Omental fat pad (tissue), 4 donors: Measurements from ENCODE around the gene SLC45A2. TPM values are rescaled to one million over a fixed set of nuclear protein-coding genes. Genes with fewer than 3 reads are reported as not detected.

Experiments
- ATAC-seq: fragments of 150-250 bp; one replicate; pipeline ENCODE4 v1.9.1; 2016; ENCODE audit warnings: mild to moderate bottlenecking, moderate library complexity; ENCODE audit not compliant: low FRiP score
- DNase-seq: peaks from one replicate; pipeline ENCODE4 v3.0.0-alpha.2; 2019; ENCODE audit warnings: low spot score
- CTCF ChIP-seq, 3 donors: fragments of 450-650 bp; IDR thresholded peaks; one replicate each; pipeline ENCODE4 v1.5.1; 2016 to 2017; ENCODE audit warnings: antibody characterized with exemption in 3 of 3, mild to moderate bottlenecking in 3 of 3, moderate library complexity in 2 of 3
- total RNA-seq, 4 donors: library from RNA; depleted of rRNA; stranded (reverse); fragments of >200 nt; gene quantifications; one replicate each; pipeline ENCODE4 v1.1.0, GENCODE V29; 2016

The SLC45A2 gene
- total RNA-seq, 4 donors from 2014 or later: 0.19 TPM; not detected in 3

DNA sequence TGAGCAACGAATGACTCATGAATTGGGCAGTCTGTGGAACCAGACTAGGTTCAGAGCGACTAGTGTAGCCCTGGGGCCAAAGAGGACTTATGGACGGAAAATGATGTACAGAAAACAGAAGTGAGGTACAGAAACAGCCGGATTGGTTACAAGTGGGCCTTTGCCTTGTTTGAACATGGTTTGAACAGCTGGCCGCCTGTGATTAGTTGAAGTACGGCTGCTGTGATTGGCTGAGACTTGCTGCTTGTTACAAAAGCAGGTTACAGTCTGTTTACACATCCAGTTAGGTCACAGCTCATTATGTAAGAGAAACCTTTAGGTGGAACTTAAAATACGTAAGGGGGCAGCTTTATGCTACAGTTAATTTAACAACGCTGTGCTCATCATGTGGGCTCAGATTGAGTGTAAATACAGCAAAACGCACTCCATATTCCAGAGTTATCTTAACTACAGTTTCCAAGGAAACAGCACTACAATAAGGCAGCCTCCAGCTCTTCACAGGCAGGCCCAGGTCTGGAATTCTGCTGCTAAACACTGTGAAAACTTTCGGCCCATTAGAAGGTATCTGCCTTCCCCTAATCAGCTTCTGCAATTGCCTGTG is 16.8 kb upstream of the SLC45A2 start:
- no peak for DNase-seq
- ATAC-seq: no peak
- TF ChIP-seq CTCF (IDR thresholded peaks at IDR 0.05): no peak

- ATAC-seq (no peak), DNase-seq (no peak)
- TF ChIP-seq CTCF (IDR thresholded peaks at IDR 0.05): no peak
Observed at GRCh38 chr5:33999978-34000377, 15.5 kb upstream of the SLC45A2 start.

DNA sequence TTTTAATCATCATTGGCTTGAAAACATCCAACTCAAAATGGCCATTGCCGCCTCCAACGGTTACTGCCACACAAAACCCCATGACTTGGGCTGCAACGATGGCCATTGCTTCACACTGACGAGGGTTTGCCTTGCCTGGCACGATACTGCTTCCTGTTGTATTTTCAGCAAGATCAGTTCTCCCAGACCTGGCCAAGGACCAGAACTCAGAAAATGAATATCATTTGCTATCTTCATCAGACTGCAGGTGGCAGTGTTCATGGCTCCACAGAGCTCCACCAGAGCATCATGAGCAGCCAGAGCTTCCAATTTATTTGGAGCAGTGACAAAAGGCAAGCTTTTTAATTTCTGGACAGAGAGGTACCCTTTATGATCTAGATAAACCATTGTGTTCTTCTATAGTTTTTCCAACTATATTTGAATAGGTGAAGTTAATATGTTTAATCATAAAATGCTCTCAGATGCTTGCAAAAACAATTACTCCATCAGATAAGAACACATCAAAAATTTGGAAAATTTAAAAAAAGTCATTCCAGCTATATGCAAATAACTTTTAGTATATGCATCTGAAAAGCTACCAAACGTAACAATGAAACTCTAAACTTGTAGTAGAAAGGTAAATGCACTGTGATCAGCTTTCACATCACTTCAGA is 13.0 kb upstream of the SLC45A2 start:
- no peak for DNase-seq
- ATAC-seq: peak; percentile 86
- no peak for TF ChIP-seq CTCF (IDR thresholded peaks at IDR 0.05)

DNA sequence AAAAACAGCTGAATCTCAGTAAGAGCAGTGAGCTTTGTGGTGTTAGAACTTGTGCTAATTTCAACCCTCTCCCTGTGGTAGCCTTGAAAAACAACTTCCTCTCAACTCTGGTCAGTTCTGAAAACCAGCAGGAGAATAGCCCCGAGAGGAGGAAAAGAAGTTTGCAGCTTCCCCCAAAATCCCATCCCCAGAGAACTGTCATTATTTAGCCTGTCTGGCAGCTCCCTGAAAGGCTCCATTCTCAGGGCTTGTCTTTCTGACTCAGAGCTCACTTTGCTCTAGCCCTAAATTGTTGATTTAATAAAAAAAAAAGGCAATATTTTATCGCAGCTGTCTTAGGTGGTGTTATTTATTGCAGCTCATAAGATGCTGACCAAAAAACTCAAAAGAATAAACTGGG is 11.4 kb upstream of the SLC45A2 start:
- TF ChIP-seq CTCF (IDR thresholded peaks at IDR 0.05): no peak
- ATAC-seq (no peak), DNase-seq (no peak)

- ATAC-seq (no peak), DNase-seq (no peak)
- no peak for TF ChIP-seq CTCF (IDR thresholded peaks at IDR 0.05)
Observed at GRCh38 chr5:33994845-33995244, 10.4 kb upstream of the SLC45A2 start.

DNA sequence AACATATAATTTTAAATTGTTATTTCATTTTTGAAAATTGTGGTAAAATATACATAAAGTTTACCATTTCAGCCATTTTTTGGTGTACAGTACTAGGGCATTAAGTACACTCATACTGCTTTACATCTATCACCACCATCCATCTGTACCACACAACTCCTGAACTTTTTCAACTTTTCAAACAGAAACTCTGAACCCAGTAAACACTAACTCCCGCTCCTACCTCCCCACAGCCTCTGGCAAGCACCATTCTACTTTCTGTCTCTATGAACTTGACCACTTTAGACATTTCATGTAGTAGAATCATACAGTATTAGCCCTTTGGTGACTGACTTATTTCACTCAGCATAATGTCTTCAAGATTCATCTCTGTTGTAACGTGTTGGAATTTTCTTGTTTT is 8.4 kb upstream of the SLC45A2 start:
- no peak for TF ChIP-seq CTCF (IDR thresholded peaks at IDR 0.05)
- ATAC-seq (no peak), DNase-seq (no peak)

GRCh38 chr5:33985447-33985846 is 954 bp upstream of the SLC45A2 start:
- no peak for TF ChIP-seq CTCF (IDR thresholded peaks at IDR 0.05)
- DNase-seq (no peak), ATAC-seq (no peak)
